HG02571 (cell line): ENCODE results near the gene SLC35F2.
"Not testable (repeated sequence)": the region's sequence is repeated elsewhere in the genome, so short reads cannot be mapped to it uniquely, and the experiment has no call there.

Source experiments
- ATAC-seq: cut with Tn5 transposase; IDR thresholded peaks from one replicate; pipeline ENCODE4 v1.9.1; 2021; ENCODE audit warnings: mild to moderate bottlenecking, moderate library complexity; ENCODE audit not compliant: unreplicated experiment

Gene SLC35F2

DNA sequence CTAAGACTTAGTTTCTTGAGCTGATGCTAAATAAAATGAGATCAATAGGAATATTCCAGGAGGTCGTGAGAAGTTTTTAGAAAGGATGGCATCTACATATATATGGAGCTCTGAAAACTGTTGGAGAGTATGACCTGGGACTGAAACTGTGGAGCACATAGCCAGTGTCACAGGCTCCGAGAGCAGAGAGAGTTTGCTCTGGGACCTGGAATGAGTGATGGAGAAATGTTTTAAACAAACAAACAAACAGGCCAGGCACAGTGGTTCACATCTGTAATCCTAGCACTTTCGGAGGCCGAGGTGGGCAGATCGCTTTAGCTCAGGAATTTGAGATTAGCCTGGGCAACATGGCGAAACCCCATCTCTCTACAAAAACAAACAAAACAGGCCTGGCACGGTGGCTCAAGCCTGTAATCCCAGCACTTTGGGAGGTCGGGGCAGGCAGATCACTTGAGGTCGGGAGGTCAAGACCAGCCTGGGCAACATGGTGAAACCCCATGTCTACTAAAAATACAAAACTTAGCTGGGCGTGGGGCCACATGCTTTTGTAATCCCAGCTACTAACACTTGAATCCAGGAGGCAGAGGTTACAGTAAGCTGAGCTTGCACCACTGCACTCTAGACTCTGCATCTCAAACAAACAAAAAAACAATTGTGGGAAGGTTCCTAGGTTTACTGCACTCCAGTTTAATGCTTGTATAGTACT is 67.1 kb downstream of the SLC35F2 start:
- ATAC-seq = no peak

DNA sequence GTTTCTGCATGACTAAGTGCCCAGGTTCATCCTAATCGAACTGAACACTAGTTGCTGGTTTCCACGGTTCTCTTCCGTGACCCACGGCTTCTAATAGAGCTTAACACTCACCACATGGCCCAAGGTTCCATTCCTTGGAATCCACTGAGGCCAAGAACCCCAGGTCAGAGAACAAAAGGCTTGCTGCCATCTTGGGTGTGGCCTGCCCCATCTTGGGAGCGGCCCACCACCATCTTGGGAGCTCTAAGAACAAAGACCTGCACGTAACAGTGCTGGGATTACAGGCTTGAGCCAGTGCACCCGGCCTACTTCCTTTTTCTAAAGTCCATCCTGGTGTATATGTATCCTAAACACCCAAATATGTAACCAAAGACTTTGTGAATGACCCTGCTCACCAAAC is 68.8 kb downstream of the SLC35F2 start:
- ATAC-seq = no peak

DNA sequence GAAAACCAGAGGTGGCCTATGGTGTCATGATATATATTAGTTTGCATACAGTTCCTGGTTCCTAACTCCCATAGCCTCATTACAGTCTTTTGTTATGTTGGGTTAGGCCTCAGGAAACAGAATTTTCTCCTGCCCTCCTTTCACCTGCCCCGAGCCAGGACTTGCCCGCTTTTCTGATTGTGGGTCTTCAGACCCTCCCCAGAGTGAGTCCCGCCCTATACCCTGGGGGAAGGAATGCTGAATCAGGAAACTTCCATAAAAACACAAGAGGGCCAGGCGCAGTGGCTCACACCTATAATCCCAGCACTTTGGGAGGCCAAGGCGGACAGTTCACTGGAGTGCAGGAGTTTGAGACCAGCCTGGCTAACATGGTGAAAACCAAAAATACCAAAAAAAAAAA is 70.9 kb downstream of the SLC35F2 start:
- ATAC-seq = no peak

DNA sequence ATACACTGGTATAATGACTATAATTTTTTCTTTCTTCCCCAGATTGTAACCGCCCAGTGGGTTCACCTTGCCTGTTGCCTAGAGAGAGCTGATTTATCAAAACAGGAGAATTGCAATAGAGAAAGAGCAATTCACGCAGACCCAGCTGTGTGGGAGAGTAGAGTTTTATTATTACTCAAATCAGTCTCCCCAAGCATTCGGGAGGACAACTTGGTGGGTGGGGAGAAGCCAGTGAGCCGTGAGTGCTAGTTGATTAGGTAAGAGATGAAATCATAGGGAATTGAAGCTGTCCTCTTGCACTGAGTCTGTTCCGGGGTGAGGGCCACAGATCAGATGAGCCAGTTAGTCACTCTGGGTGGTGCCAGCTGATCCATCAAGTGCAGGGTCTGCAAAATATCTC is 73.2 kb downstream of the SLC35F2 start:
- no peak for ATAC-seq

DNA sequence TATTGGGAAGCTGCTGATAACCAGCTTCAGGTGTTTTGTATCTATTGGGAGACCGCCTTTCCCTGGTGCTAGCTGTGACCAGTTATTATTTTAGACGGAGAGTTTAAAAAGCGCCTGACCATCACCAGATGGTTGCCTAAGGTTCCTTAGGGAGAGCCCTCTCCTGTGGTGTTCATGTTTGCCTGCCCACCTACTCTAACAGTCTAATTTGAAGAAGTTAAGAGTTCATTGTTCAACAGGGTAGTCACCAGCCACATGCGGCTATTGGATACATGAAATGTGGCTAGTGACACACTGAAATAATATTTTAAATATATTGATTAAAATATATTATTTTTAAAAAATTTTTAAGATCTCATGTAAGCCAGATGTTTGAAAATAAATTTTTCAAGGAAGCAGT is 75.5 kb downstream of the SLC35F2 start:
- no peak for ATAC-seq

DNA sequence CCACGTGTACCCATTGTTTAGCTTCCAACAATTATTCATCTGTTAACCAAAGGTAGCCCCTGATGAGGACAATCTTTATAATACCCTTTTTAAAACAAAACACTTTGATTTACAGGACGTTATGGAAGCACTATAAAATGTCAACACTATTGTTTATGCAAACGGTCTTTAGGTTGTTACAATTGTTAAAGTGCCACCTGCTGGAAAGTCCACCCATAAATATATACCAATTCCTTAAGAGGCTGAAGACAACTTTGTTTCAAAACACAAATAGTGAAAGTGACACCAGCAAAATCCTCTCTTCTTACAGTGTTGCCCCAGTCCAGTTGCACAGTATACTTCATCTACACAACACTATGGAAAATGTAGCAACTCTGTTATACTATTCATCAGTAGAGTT is 77.8 kb downstream of the SLC35F2 start:
- no peak for ATAC-seq

DNA sequence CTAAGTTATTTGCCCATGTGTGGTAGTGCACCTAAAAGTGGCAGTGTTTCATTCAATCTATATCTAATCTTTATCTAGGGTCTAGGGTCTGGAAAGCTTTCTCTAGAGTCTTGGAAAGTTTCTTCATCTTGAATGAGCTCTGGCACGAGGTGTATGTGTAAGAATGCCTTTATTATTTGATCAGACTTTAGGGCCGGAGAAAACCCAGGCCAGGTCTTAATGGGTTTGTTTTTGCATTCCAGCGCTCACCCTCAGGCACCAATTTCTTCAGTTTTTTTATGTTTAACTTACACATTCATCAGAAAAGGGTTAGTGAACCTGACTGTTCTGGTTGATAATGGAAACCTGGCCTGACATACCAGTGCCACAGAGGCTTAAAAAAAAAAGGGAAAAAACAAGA is 78.5 kb downstream of the SLC35F2 start:
- ATAC-seq = no peak

DNA sequence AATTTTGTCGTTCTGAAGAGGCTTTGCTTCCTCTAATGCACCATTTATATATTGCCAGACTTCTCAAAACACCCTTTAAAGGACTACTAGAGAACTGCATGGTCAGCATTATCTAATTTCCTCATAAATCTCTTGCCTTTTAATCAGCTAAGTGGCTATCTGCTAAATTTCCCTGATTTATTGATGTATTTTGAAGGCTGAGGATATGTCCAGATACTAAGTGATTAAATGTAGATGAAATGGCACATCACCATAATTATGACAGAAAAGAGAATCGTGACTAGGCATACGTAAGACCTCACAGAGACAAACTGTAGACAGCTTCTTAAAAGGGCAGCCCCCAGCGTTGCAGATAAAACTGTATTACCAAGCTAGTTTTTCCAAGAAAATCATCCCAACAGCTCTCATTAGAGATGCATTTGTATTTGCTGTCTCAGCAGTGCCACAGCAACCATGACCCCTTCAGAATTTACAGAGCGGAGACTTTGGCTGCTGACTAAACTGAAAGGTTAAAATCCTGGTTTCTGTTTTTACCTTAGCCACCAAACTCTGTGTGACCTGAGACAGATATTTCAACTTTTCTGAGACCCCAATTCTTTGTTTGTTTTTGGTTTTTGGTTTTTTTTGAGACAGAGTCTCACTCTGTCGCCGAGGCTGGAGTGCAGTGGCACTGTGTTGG is 79.6 kb downstream of the SLC35F2 start:
- ATAC-seq = no peak

DNA sequence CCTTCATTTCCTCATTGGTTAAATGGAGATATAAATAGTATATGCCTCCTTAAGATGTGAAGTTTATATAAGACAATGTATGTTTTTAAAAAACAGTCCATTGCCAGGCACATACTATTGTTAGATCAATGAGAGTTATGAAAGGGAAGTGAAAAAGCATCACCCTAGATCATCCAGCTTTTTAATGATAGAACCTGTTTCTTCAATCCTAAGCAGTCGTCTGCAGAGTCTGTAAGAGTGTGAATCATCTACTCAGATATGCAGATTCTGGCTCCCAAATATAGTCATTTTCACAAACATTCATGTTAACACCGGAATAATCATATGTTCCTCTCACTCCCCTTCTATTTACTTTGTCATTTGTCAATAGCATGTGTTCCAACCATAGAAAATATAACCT is 81.5 kb downstream of the SLC35F2 start:
- no peak for ATAC-seq

DNA sequence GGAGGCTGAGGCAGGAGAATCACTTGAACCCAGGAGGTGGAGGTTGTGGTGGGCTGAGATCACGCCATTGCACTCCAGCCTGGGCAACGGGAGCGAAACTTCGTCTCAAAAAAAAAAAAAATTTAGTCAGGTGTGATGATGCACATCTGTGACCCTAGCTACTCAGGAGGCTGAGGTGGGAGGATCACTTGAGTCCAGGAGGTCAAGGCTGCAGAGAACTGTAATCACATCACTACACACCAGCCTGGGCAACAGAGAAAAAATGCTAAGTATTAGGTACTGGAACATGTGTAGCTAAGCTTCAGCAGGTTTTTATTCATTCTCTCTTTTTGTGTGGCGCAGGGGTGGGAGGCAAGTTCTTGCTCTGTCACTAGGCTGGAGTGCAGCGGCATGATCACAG is 82.5 kb downstream of the SLC35F2 start:
- no peak for ATAC-seq

DNA sequence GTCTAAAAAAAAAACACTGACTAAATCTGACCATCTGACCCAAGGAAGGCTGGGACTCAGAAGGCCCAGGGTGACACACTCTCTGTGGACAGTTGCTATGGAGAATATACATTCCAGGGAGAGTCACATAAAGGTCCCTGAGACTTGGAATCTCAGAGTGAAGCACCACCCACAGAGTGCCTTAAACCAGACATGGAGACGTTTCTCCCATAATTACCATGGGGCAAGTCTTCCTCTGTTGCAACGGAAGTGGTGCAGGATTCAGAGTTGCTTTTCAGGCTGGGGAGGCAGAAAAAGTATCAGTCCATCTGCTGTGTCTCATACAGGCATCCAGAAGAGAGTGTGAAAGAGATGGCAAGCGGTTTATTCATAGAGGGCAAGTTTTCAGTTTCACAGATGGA is 88.0 kb downstream of the SLC35F2 start:
- ATAC-seq = no peak

DNA sequence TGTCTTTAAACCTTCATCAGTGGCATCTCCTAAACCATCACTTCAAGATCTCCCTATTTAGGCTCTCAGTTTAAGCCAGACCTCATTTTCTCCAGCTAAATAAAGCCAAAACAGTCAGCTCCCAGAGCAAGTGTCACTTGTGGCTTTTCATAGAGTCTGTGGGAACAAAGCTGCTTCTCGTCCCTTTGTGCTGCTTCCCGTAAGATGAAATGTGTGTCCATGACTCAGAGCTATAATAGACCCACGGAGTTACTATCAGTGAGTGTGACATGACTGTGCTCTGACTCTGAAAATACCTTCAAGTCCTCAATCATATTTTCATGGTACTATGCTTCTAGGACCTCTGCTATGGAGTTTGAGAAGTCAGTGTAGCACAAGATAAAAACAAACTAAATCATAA is 89.4 kb downstream of the SLC35F2 start:
- no peak for ATAC-seq

DNA sequence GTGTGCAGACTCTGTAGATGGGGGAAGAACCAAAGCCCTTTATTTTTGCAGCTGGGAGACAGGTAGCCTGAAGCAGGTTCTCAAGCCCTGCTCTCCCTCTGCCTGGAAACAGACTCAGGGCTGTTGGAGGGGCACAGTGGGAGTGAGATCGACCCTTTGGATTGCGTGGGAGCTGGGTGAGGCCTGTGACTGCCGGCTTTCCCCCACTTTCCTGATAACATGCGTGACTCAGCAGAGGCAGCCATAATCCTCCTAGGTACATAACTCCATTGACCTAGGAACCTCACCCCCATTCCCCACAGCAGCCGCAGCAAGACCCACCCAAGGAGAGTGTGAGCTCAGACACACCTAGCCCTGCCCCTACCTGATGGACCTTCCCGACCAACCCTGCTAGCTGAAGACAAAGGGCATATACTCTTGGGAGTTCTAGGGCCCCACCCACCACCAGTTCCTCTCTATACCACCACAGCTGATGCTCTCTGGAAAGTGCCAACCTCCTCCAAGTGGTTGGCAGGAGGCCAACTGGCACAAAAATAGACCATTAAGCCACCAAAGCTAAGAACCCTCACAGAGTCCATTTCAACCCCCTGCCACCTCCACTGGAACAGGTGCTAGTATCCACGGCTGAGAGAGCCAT is 99.8 kb downstream of the SLC35F2 start:
- not testable (repeated sequence) for ATAC-seq

DNA sequence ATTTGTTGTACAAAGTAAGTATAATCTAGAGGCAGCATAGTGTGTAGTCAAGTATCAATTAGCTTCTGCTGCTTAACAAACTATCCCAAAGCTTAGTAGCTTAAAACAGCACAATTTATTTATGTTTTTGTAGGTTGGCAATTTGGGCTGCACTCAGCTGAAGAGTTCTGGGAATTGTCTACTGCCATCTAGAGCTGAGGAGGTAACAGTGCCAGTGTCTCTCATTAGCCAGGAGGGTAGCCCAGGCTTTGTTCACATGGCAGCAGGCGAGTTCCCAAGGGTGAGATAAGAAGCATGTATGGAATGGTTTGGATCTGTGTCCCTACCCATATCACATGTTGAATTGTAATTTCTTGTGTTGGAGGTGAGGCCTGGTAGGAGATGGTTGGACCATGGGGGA is 100.9 kb downstream of the SLC35F2 start:
- no peak for ATAC-seq

DNA sequence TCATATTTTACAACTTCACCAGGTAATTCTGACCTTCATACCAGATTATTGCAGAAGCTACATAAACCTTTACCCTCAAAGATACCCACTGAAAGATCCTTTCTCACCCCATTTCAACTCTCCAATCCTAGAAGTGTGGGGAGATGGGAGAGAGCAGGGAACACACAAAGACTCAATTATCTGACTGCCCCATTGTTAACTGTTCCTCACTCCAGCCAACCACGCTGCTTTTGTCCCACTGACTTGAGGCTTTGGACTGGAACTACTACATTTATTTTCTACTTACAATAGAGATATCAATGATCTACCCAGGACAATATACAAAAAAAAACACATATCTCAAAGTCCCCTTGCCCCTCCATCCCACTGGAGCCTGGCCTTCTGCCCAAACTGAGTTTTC is 102.0 kb downstream of the SLC35F2 start:
- no peak for ATAC-seq

DNA sequence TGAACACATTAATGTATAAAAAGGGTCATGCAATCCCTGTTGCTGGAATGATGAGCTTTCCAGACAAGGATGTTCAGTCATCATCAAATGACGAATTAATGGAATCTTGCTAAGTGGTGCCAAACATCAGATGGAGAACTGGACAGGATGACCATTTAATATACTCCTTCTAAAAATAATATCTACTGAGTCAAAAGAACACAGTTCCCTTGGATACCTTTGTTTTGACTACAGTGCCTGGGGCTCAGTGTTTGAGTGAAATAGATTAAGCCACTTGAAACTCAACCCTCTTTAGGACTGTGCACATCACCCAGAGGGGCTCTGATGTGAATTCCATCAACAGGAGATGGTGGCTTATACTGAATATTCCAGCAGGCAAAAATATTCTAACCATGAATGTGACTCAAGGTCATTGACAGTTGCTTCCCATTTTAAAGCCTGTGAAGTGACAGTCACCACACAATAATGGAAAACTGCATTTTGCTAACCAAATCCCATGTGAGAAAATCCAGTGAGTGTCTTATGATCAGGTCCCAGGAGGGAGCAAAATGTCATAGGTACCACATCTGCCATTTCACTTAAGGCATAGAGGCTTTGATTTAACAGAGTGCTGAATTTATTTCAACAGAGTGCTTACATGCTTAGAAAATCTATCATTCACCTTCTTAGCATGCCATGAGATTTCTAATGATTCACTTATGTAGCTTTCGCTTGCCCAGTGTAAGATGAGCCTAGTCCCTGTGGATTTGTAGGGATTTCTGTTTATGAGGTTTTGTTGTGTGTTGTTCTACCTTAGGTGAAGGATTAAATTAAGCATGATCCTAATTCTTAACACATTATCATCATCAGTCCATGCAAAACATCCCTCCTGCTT is 105.4 kb downstream of the SLC35F2 start:
- ATAC-seq = no peak

DNA sequence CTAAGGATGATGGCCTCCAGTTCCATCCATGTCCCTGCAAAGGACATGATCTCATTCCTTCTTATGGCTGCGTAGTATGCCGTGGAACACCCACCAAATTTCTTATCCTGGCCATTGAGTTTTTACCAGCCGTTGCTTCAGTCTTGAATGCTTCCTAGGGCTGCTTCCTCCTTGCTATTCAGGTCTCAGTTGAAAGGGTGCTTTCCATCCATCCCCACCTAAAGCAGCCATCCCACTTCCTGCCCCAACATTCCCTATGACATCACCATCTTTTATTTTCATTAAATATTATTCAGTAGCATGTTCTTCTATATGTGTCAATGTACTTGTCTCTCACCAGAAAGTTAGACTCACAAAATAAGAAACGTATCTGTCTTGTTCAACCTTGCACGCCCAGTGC is 106.1 kb downstream of the SLC35F2 start:
- no peak for ATAC-seq

DNA sequence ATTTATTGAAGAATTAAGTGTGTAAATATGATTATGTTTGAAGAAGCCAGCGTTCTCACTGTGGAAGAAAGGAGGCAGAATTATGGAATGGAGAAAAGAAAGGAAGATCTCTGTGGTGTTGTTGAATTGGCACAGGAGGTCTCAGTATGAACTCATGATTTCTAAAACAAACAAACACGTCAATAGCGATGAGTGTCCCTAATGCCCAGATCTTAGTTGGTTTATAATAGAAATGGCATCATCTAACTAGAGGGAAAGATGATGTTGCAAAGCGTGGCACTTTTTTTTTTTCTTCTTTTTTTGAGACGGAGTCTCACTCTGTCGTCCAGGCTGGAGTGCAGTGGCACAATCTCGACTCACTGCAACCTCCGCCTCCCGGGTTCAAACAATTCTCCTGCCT is 107.5 kb downstream of the SLC35F2 start:
- no peak for ATAC-seq

DNA sequence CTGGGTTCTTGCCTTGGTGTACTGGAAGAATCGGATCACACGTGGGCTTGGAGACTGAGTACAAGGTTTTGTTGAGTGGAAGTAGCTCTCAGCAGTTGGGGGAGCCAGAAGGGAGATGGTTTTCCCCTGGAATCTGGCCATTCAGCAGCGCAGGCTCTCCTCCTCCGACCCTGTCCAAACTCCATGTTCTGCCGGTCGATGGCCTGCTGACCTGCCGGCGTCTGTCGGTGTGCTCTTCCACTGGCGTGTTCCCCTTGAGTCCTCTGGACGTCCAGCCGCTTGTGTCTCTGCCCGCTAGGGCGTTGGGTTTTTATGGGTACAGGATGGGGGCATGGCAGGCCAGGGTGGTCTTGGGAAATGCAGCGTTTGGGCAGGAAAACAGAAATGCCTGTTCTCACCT is 108.3 kb downstream of the SLC35F2 start:
- no peak for ATAC-seq

DNA sequence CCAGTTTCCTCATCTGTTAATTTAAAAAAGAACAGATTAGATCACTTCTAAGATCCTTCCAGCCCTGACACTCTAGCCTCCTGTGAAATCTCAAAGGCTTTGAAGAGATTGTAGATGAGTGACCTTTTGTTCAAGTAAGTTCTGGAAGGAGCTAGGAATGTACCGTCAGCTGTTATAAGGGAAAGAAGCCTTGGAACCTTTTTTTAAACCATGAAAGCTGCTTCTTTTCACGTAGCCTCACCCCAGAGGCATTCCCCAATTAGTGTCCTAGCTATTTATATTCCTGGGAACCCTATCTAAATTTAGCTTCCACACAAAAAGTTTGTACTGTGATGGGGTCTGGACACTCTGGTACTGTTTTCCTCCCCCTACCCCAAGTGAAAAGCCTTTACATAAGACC is 111.0 kb downstream of the SLC35F2 start:
- no peak for ATAC-seq

DNA sequence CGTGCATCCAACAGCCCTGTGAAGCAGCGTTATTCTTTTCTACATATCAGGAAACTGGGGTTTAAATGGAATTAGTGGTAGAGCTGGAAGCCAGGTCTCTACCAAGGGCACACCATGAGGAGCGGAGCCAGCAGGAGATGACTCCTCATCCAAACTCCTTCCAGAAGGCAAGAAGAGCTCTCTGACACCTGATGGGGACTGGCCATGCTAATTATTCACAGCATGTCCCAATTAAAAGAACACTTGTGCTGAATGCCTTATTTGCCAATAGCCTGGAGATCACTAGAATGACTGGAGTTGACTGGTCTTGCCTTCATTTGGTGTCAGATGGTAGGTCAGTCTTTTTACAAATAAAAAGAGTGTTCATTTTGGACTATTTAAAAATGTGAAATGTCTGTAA is 113.9 kb downstream of the SLC35F2 start:
- no peak for ATAC-seq
